Breast epithelium (tissue), 4 donors: ENCODE results near the gene EHD4. TPM values are rescaled to one million over a fixed set of nuclear protein-coding genes. Genes with fewer than 3 reads are reported as not detected.

Experiments
- DNase-seq, 2 donors: peaks; one replicate each; pipeline ENCODE4 v3.0.0-alpha.2; 2019; ENCODE audit warnings: low spot score in 2 of 2
- H3K27ac ChIP-seq, 2 donors: fragments of 200-600 bp; sonication (generic) in 1 of 2; one replicate each; pipeline ENCODE4 v1.5.1; 2016 to 2019; ENCODE audit warnings: mild to moderate bottlenecking in 1 of 2
- H3K27me3 ChIP-seq, 2 donors: fragments of 200-600 bp; sonication (generic) in 1 of 2; one replicate each; pipeline versions ENCODE4 v1.5.1 to v1.6.0; 2017 to 2019; ENCODE audit warnings: control low read depth in 1 of 2, mild to moderate bottlenecking in 1 of 2
- H3K36me3 ChIP-seq: fragments of 200-600 bp; one replicate; pipeline ENCODE4 v1.5.1; 2019
- H3K4me1 ChIP-seq, 2 donors: fragments of 200-600 bp; sonication (generic); one replicate each; pipeline ENCODE4 v1.5.1; 2016 to 2019; ENCODE audit warnings: control low read depth in 1 of 2
- H3K4me3 ChIP-seq, 3 donors: fragments of 200-600 bp; sonication (generic); 1 replicate in 2 of 3; 2 replicates in 1 of 3; pipeline ENCODE4 v1.5.1; 2016 to 2019; ENCODE audit warnings: mild to moderate bottlenecking in 3 of 3, moderate library complexity in 2 of 3
- H3K9me3 ChIP-seq, 2 donors: fragments of 200-600 bp; sonication (generic) in 1 of 2; one replicate each; pipeline ENCODE4 v1.5.1; 2016 to 2019; ENCODE audit warnings: control low read depth in 1 of 2
- POLR2A ChIP-seq: fragments of 450-650 bp; IDR thresholded peaks from one replicate; pipeline ENCODE4 v1.6.1; 2016; ENCODE audit warnings: antibody characterized with exemption, mild to moderate bottlenecking, moderate library complexity
- POLR2AphosphoS5 ChIP-seq, 3 donors: sonication (generic); formaldehyde crosslinking; IDR thresholded peaks; one replicate each; pipeline ENCODE4 v1.6.1; 2017; ENCODE audit warnings: antibody characterized with exemption in 3 of 3
- intact Hi-C: fragments of 100-400 bp; cut with DNase I; formaldehyde crosslinking; loops from one replicate; pipeline ENCODE4 v1.15.1; 2023; ENCODE audit warnings: low total_unique reads
- total RNA-seq, 3 donors: library from RNA; depleted of rRNA; stranded (reverse); fragments of >200 nt; gene quantifications; one replicate each; pipeline ENCODE4 v1.1.0, GENCODE V29; 2016
- TF ChIP-seq, protein P1 (sequence below), 3 donors: fragments of 450-650 bp; IDR thresholded peaks; one replicate each; pipeline ENCODE4 v1.5.1; 2016 to 2017; ENCODE audit warnings: antibody characterized with exemption in 3 of 3, mild to moderate bottlenecking in 3 of 3, moderate library complexity in 3 of 3

Gene EHD4
- total RNA-seq, 3 donors from 2014 or later = 30.2 to 30.5 (median 30.4) TPM

DNA sequence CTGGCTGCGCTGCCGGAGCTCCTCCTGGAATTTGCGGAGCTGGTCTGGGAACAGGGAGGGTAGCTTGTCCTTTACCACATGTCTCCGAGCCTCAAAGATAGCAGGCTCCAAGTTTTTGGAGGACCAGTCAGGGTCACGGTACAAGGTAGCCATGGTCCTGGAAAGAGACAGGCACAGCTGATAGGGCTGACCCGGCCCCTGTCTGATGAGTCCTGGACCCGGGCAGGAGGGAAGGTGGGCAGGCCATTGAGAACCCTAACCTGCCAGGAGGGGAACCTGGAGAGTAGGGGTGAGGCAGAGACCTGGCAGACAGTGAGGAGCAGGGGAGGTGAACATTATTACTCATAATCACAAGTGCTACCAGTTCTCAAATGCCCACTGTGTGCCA lies 20.4 kb upstream of the EHD4 start:
- no peaks in the 10 kb centered on the region for H3K4me1 ChIP-seq
- no peaks in the 10 kb centered on the region for H3K36me3 ChIP-seq
- H3K27me3 ChIP-seq = no peaks in the 10 kb centered on the region
- no peaks in the 10 kb centered on the region for H3K9me3 ChIP-seq
- H3K27ac ChIP-seq = no peak overlapping the region
- DNase-seq = no peak
- TF ChIP-seq POLR2AphosphoS5 (IDR thresholded peaks at IDR 0.05) = no peak
- TF ChIP-seq, protein P1, sequence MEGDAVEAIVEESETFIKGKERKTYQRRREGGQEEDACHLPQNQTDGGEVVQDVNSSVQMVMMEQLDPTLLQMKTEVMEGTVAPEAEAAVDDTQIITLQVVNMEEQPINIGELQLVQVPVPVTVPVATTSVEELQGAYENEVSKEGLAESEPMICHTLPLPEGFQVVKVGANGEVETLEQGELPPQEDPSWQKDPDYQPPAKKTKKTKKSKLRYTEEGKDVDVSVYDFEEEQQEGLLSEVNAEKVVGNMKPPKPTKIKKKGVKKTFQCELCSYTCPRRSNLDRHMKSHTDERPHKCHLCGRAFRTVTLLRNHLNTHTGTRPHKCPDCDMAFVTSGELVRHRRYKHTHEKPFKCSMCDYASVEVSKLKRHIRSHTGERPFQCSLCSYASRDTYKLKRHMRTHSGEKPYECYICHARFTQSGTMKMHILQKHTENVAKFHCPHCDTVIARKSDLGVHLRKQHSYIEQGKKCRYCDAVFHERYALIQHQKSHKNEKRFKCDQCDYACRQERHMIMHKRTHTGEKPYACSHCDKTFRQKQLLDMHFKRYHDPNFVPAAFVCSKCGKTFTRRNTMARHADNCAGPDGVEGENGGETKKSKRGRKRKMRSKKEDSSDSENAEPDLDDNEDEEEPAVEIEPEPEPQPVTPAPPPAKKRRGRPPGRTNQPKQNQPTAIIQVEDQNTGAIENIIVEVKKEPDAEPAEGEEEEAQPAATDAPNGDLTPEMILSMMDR (IDR thresholded peaks at IDR 0.05) = no peak
- intact Hi-C loops = no loop called here
- H3K4me3 ChIP-seq = no peak overlapping the region

DNA sequence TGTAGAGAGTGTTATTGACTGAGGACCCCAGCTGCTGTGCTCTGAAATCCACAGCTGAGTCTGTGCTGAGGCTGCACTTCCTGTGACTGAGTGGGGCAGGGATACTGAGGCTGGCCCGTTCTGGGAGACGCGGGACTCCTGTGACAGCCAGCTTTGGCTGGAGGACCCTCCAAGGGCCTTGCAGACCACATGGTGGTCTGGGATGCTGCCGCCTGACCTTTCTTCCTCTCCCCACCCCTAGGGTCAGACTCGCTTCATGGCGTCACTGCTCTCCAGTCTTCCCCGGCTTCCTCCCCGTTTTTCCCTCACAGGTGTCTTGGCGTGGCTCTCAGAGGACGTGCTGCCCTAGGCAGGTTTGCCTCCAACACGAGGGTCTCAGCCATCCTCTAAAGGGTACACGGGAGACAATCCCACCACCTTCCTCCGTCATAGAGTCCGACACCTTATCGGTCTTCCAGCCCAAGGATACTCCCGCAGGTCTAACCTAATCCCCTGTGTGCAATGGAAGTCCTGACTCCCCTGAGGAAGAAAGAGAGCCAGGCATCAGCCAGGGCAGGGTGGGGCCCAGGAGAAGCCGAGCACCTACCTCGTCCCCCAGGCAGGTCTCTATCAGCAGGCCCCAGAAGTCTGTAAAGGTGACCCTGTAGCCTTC lies 19.9 kb upstream of the EHD4 start:
- H3K36me3 ChIP-seq = no peaks in the 10 kb centered on the region
- TF ChIP-seq, protein P1 (IDR thresholded peaks at IDR 0.05) = no peak
- TF ChIP-seq POLR2AphosphoS5 (IDR thresholded peaks at IDR 0.05) (no peak), POLR2A (no peak)
- no peak overlapping the region for H3K4me3 ChIP-seq
- H3K9me3 ChIP-seq = no peaks in the 10 kb centered on the region
- peak in 1 of 2 donors; percentile 25 for DNase-seq
- no peak overlapping the region for H3K27ac ChIP-seq
- intact Hi-C loops = no loop called here
- H3K4me1 ChIP-seq = no peaks in the 10 kb centered on the region
- H3K27me3 ChIP-seq = no peaks in the 10 kb centered on the region

- TF ChIP-seq, protein P1 (IDR thresholded peaks at IDR 0.05) = no peak
- TF ChIP-seq POLR2AphosphoS5 (IDR thresholded peaks at IDR 0.05) (no peak), POLR2A (no peak)
- DNase-seq = peak in 1 of 2 donors; percentile 27
- Histone ChIP-seq H3K4me3 (no peak overlapping the region), H3K4me1 (no peaks in the 10 kb centered on the region), H3K27ac (no peak overlapping the region), H3K36me3 (no peaks in the 10 kb centered on the region), H3K9me3 (no peaks in the 10 kb centered on the region), H3K27me3 (no peaks in the 10 kb centered on the region)
- intact Hi-C loops = no loop called here
These were observed 18.3 kb upstream of the EHD4 start for GRCh38 chr15:41990691-41991090.

GRCh38 chr15:41990243-41990605 lies 17.9 kb upstream of the EHD4 start:
- H3K4me3 ChIP-seq = no peak overlapping the region
- H3K27me3 ChIP-seq = no peaks in the 10 kb centered on the region
- no peaks in the 10 kb centered on the region for H3K36me3 ChIP-seq
- H3K27ac ChIP-seq = no peak overlapping the region
- no peaks in the 10 kb centered on the region for H3K4me1 ChIP-seq
- intact Hi-C loops = no loop called here
- TF ChIP-seq POLR2AphosphoS5 (IDR thresholded peaks at IDR 0.05) (no peak), POLR2A (no peak)
- TF ChIP-seq, protein P1 (IDR thresholded peaks at IDR 0.05) = no peak
- H3K9me3 ChIP-seq = no peaks in the 10 kb centered on the region
- DNase-seq = no peak

DNA sequence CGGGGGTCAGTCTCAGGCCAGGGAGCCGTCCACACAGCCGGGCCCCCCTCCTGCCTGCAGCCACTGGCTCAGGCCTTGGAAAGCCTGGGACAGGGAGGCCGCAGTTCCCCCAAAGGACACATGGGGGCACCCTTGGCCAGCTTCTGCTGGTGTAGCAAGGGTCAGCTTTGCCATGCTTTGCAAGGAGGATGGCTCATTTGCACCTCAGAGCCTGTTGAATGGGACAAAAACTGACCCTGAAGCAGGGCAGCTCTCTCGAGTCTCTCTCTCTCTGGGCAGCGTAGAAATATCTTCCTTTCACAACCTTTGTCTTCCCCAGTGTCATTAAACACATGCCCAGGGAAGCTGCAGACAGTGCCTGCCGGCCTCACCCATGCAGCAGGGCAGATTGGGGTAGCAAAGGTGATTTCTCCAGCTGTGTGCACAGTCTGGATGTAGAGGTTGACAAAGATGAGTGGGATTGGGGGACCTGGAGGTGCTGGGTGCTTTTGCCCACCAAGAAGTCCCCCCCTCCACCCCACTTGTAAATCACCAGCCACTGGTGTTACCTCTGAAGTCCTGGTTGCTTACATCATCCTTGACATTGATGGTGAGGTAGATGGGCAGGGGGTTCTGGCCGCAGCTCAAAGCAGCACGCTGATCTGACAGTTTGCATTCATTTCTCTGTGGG lies 17.4 kb upstream of the EHD4 start:
- intact Hi-C loops = no loop called here

More for the DNA sequence above, 17.4 kb upstream of the EHD4 start:
- H3K4me3 ChIP-seq = no peak overlapping the region
- H3K4me1 ChIP-seq = no peaks in the 10 kb centered on the region
- no peak for TF ChIP-seq POLR2A
- TF ChIP-seq, protein P1 (IDR thresholded peaks at IDR 0.05) = peak; percentile 87 to 97 (median 91)
- no peak for TF ChIP-seq POLR2AphosphoS5 (IDR thresholded peaks at IDR 0.05)
- H3K9me3 ChIP-seq = no peaks in the 10 kb centered on the region
- H3K27me3 ChIP-seq = no peaks in the 10 kb centered on the region
- H3K27ac ChIP-seq = no peak overlapping the region
- DNase-seq = peak; percentile 71 to 88
- no peaks in the 10 kb centered on the region for H3K36me3 ChIP-seq
